HEK293T (cell line): Measurements from ENCODE around the gene MMP25.

ENCODE experiments used
- CTCF ChIA-PET: fragments of 350-600 bp; formaldehyde crosslinking; extraction: SDS; loops from one replicate; lab custom pipeline; 2021; ENCODE audit warnings: antibody characterized with exemption, inconsistent platforms; lab: Yijun Ruan, JAX
- POLR2A ChIA-PET: fragments of 350-600 bp; formaldehyde crosslinking; extraction: SDS; loops from one replicate; lab custom pipeline; 2020; ENCODE audit warnings: antibody characterized with exemption, inconsistent platforms; lab: Yijun Ruan, JAX
- DNase-seq: peaks from one replicate; pipeline ENCODE4 v3.0.0; 2012; ENCODE audit warnings: mixed read lengths; ENCODE audit errors: extremely low spot score
- ARNT ChIP-seq: fragments of 450-650 bp; IDR thresholded peaks from 2 replicates; pipeline ENCODE4 v1.6.1; 2017; ENCODE audit warnings: mild to moderate bottlenecking
- BHLHE40 ChIP-seq: fragments of 450-650 bp; IDR thresholded peaks from 2 replicates; pipeline ENCODE4 v1.6.1; 2016; ENCODE audit warnings: mild to moderate bottlenecking, moderate library complexity, borderline replicate concordance
- CTBP1 ChIP-seq: fragments of 450-650 bp; IDR thresholded peaks from 2 replicates; pipeline ENCODE4 v1.6.1; 2016; ENCODE audit warnings: borderline replicate concordance
- ELF4 ChIP-seq: fragments of 450-650 bp; IDR thresholded peaks from 2 replicates; pipeline ENCODE4 v1.6.1; 2017; ENCODE audit warnings: antibody characterized with exemption
- FOXA1 ChIP-seq: fragments of 450-650 bp; IDR thresholded peaks from 2 replicates; pipeline ENCODE4 v1.6.1; 2016; ENCODE audit warnings: mild to moderate bottlenecking
- FOXK2 ChIP-seq: fragments of 450-650 bp; IDR thresholded peaks from 2 replicates; pipeline ENCODE4 v1.6.1; 2016; ENCODE audit warnings: mild to moderate bottlenecking
- FOXM1 ChIP-seq: fragments of 450-650 bp; IDR thresholded peaks from 2 replicates; pipeline ENCODE4 v1.6.1; 2017; ENCODE audit warnings: mild to moderate bottlenecking, borderline replicate concordance
- HDGF ChIP-seq: fragments of 450-650 bp; IDR thresholded peaks from 2 replicates; pipeline ENCODE4 v1.6.1; 2017; ENCODE audit warnings: antibody characterized with exemption, borderline replicate concordance
- L3MBTL2 ChIP-seq: fragments of 450-650 bp; conservative IDR thresholded peaks from 2 replicates; pipeline ENCODE4 v1.6.1; 2016; ENCODE audit warnings: mild to moderate bottlenecking
- LEF1 ChIP-seq: fragments of 450-650 bp; IDR thresholded peaks from 2 replicates; pipeline ENCODE4 v1.6.1; 2017; ENCODE audit warnings: mild to moderate bottlenecking, borderline replicate concordance
- NFRKB ChIP-seq: fragments of 450-650 bp; IDR thresholded peaks from 2 replicates; pipeline ENCODE4 v1.6.1; 2016; ENCODE audit warnings: mild to moderate bottlenecking, moderate library complexity
- SP1 ChIP-seq: fragments of 450-650 bp; IDR thresholded peaks from 2 replicates; pipeline ENCODE4 v1.6.1; 2017
- SUZ12 ChIP-seq: fragments of 450-650 bp; IDR thresholded peaks from 2 replicates; pipeline ENCODE4 v1.6.1; 2016; ENCODE audit warnings: mild to moderate bottlenecking
- TARDBP ChIP-seq: fragments of 450-650 bp; IDR thresholded peaks from 2 replicates; pipeline ENCODE4 v1.6.1; 2016
- ZNF384 ChIP-seq: fragments of 450-650 bp; IDR thresholded peaks from 2 replicates; pipeline ENCODE4 v1.6.1; 2016
- TF ChIP-seq, protein P1 (sequence below): fragments of 450-650 bp; IDR thresholded peaks from 2 replicates; pipeline ENCODE4 v1.6.1; 2016

MMP25 gene

GRCh38 chr16:3094289-3095027 lies 48.1 kb downstream of the MMP25 start:
- POLR2A ChIA-PET = no interaction called here
- peak; percentile 63 for DNase-seq
- CTCF ChIA-PET = interaction anchor here (0.7 kb wide), 1 partner anchor 76 kb away, joined by 3 read pairs; no protein-coding TSS in a partner anchor
- no peak for TF ChIP-seq HDGF
- no peak for TF ChIP-seq ZNF384
- no peak for TF ChIP-seq SUZ12
- TF ChIP-seq BHLHE40 = no peak
- TF ChIP-seq NFRKB = no peak
- no peak for TF ChIP-seq FOXA1
- TF ChIP-seq CTBP1 = no peak
- no peak for TF ChIP-seq LEF1
- no peak for TF ChIP-seq FOXK2
- no peak for TF ChIP-seq ELF4
- no peak for TF ChIP-seq L3MBTL2
- TF ChIP-seq, protein P1, sequence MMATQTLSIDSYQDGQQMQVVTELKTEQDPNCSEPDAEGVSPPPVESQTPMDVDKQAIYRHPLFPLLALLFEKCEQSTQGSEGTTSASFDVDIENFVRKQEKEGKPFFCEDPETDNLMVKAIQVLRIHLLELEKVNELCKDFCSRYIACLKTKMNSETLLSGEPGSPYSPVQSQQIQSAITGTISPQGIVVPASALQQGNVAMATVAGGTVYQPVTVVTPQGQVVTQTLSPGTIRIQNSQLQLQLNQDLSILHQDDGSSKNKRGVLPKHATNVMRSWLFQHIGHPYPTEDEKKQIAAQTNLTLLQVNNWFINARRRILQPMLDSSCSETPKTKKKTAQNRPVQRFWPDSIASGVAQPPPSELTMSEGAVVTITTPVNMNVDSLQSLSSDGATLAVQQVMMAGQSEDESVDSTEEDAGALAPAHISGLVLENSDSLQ = no peak
- no peak for TF ChIP-seq TARDBP

DNA sequence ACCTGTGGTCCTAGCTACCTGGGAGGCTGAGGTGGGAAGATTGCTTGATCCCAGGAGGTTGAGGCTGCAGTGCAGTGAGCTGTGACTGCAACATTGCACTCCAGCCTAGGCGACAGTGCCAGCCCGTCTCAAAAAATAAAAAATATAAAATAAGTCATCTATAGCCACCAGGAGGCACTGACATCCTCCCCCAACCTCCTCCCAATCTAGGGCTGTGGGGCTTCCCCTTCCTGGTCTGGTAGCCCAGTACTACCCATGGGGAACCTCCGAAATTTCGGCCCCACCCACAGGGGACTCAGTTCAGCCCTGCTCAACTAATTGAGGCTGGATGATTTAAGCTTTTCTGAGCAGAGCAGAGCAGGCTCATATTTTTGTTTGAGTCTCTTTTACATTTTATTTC lies 49.5 kb downstream of the MMP25 start:
- TF ChIP-seq TARDBP = no peak
- 0 out of 2 replicates have a peak, but pooled peaks have one; percentile 27 for TF ChIP-seq ZNF384
- POLR2A ChIA-PET = no interaction called here
- CTCF ChIA-PET = interaction anchor here (0.7 to 1.3 kb wide), 3 partner anchors 37 to 53 kb away, joined by 3 to 5 read pairs (median 4); no protein-coding TSS in a partner anchor
- DNase-seq = no peak

- ChIA-PET CTCF (interaction anchor here (1.3 kb wide), 1 partner anchor 37 kb away, joined by 5 read pairs; no protein-coding TSS in a partner anchor), POLR2A (no interaction called here)
- DNase-seq = no peak
- no peak for TF ChIP-seq ZNF384
- TF ChIP-seq SUZ12 = no peak
- no peak for TF ChIP-seq L3MBTL2
- TF ChIP-seq SP1 = no peak
- no peak for TF ChIP-seq ELF4
- no peak for TF ChIP-seq TARDBP
- no peak for TF ChIP-seq CTBP1
- no peak for TF ChIP-seq FOXK2
- no peak for TF ChIP-seq NFRKB
- no peak for TF ChIP-seq LEF1
- TF ChIP-seq FOXA1 = no peak
- TF ChIP-seq, protein P1 = no peak
- no peak for TF ChIP-seq BHLHE40
- no peak for TF ChIP-seq ARNT
- TF ChIP-seq HDGF = no peak
Measured at GRCh38 chr16:3096362-3096761, 50.0 kb downstream of the MMP25 start.

DNA sequence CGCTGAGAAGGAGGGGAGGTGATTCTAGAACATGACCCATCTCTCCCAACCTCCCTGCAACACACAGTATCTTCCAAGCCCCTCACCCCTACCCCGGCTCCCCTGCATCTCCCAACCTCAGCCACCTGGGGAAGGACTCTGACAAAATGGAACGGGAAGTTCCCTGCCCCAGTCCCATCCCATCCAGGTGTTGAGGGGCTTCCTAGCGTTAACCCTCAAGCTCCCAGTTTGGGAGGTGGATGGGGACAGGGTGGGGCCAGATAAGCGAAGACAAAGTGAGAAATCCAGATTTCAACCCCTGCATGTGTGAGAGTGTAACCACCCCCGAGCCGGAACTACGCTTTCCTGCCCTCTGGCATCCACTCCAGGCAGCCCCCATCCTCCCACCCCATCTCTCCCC lies 50.9 kb downstream of the MMP25 start:
- no peak for DNase-seq
- ChIA-PET CTCF (interaction anchor here (1.9 to 2.7 kb wide), 2 partner anchors 32 to 38 kb away, joined by 5 to 14 read pairs; no protein-coding TSS in a partner anchor), POLR2A (interaction anchor here (1.2 to 1.6 kb wide), 2 partner anchors 38 to 52 kb away, joined by 5 to 6 read pairs; no protein-coding TSS in a partner anchor)
- no peak for TF ChIP-seq NFRKB
- no peak for TF ChIP-seq ZNF384
- no peak for TF ChIP-seq LEF1
- no peak for TF ChIP-seq HDGF
- no peak for TF ChIP-seq L3MBTL2
- TF ChIP-seq, protein P1 = no peak

DNA sequence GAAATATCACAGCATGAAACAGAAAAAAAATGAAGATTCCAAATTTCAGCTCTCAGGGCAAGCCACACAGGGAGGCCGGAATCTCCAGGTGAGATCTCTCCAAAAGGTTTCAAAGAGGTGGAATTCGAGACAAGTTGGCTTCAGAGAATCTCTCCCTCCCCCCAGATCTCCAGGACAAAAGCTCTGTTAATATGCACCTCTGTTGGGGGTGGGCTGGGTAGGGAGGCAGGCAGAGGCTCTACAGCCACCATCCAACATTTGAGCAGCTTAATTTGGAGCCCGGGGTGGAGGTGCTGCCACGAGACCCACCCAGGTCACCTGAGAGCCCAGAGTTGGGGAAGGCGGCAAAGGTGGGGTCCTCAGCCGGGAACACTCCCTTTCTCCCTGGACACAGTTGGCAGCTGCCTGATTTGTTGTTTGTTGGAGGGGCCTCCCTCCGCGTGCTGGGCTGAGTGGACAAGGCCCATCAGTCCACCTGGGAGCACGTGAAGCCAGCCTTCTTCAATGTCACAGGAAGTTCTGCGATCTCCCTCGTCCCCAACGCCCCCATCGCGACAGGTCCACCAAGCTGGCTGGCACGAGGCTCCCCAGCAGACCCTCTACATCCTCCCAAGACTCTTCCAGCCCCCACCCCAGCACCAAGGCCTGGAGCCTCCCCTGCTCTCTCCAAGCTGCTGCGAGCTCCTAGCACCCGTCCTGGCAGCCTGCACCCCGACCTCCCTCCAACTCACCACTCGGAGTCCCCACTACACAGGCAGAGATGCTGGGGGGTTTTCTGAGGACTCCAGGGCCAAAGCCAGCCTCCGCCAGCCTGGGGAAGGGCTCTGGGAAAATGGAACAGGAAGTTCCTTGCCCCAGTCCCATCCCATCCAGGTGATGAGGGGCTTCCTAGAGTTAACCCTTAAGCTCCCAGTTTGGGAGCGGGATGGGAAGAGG lies 52.4 kb downstream of the MMP25 start, which contains the start of gene ZSCAN10:
ZSCAN10 (minus strand) TSS at position 836 of the 936 bp plus-strand sequence. CDS start 6,357 bp downstream, outside the sequence.
- no peak for DNase-seq
- ChIA-PET POLR2A (interaction anchor here (0.7 to 1.9 kb wide), 7 partner anchors 15 to 345 kb away, joined by 3 to 5 read pairs (median 3); partner anchors contain the start of genes NAA60, ZNF213 and ZNF597), CTCF (interaction anchor here (0.7 to 2.7 kb wide), 5 partner anchors 31 to 67 kb away, joined by 3 to 14 read pairs (median 5); no protein-coding TSS in a partner anchor)
- TF ChIP-seq, protein P1 = no peak
- TF ChIP-seq ZNF384 = no peak
- TF ChIP-seq LEF1 = no peak
- TF ChIP-seq NFRKB = no peak
- TF ChIP-seq CTBP1 = no peak
- no peak for TF ChIP-seq ARNT
- TF ChIP-seq FOXM1 = no peak
- no peak for TF ChIP-seq BHLHE40
- no peak for TF ChIP-seq SP1
- no peak for TF ChIP-seq L3MBTL2
- no peak for TF ChIP-seq FOXK2
- no peak for TF ChIP-seq TARDBP
- no peak for TF ChIP-seq SUZ12
- TF ChIP-seq ELF4 = no peak
- no peak for TF ChIP-seq HDGF
- no peak for TF ChIP-seq FOXA1
